ENCODE results near the gene HNRNPD.

The HNRNPD gene

GRCh38 chr4:82362565-82362964 lies 11.2 kb downstream of the HNRNPD start:
- TF ChIP-seq CTCF (conservative IDR thresholded peaks at IDR 0.05; ENCODE audit: low read length) (no peak), EZH2phosphoT487 (IDR thresholded peaks at IDR 0.05; ENCODE audit: borderline replicate concordance) (no peak)
- peaks cover 96% of the 10 kb centered on the region for H4K20me1 ChIP-seq (ENCODE audit: insufficient read depth, low read length, poor library complexity, severe bottlenecking)
- peak overlapping the region; percentile 30 for H3K4me3 ChIP-seq (ENCODE audit: low read length, poor library complexity, severe bottlenecking)
- peaks cover 63% of the 10 kb centered on the region for H3K4me1 ChIP-seq (ENCODE audit: insufficient read depth, low read length, poor library complexity, severe bottlenecking)
- H3K9ac ChIP-seq (ENCODE audit: low read depth, low read length, poor library complexity, severe bottlenecking): no peak overlapping the region
- H3K27me3 ChIP-seq (ENCODE audit: insufficient read depth, low read length, poor library complexity, severe bottlenecking): no peaks in the 10 kb centered on the region
- H3K9me2 ChIP-seq (replicated peaks; ENCODE audit: low read depth, low read length): no peaks in the 10 kb centered on the region
- peaks cover 69% of the 10 kb centered on the region for H3K36me3 ChIP-seq (ENCODE audit: insufficient read depth, low read length)
- H3K9me3 ChIP-seq (ENCODE audit: insufficient read depth, low read depth, low read length): no peaks in the 10 kb centered on the region
- peak overlapping the region; percentile 49 for H3K4me2 ChIP-seq (ENCODE audit: low read depth, low read length, poor library complexity, severe bottlenecking)
- peaks cover 12% of the 10 kb centered on the region; the same call in 1 of the 2 replicates for H3F3A ChIP-seq (ENCODE audit: low read depth)
- H3K79me2 ChIP-seq (ENCODE audit: insufficient read depth, low read length): peaks cover 99% of the 10 kb centered on the region
- H2AFZ ChIP-seq (ENCODE audit: low read length): no peak overlapping the region

- Histone ChIP-seq H3K4me2 (ENCODE audit: low read depth, low read length, poor library complexity, severe bottlenecking) (peak overlapping the region; percentile 49), H3K9me3 (ENCODE audit: insufficient read depth, low read depth, low read length) (no peaks in the 10 kb centered on the region), H3F3A (ENCODE audit: low read depth) (peaks cover 12% of the 10 kb centered on the region; the same call in 1 of the 2 replicates), H3K9ac (ENCODE audit: low read depth, low read length, poor library complexity, severe bottlenecking) (no peak overlapping the region), H3K27me3 (ENCODE audit: insufficient read depth, low read length, poor library complexity, severe bottlenecking) (no peaks in the 10 kb centered on the region), H3K36me3 (ENCODE audit: insufficient read depth, low read length) (peaks cover 71% of the 10 kb centered on the region), H3K79me2 (ENCODE audit: insufficient read depth, low read length) (peaks cover 99% of the 10 kb centered on the region), H2AFZ (ENCODE audit: low read length) (no peak overlapping the region), H3K4me1 (ENCODE audit: insufficient read depth, low read length, poor library complexity, severe bottlenecking) (peaks cover 47% of the 10 kb centered on the region), H3K4me3 (ENCODE audit: low read length, poor library complexity, severe bottlenecking) (peak overlapping the region; percentile 10), H4K20me1 (ENCODE audit: insufficient read depth, low read length, poor library complexity, severe bottlenecking) (peaks cover 96% of the 10 kb centered on the region), H3K9me2 (replicated peaks; ENCODE audit: low read depth, low read length) (no peaks in the 10 kb centered on the region)
- no peak for TF ChIP-seq EZH2phosphoT487 (IDR thresholded peaks at IDR 0.05; ENCODE audit: borderline replicate concordance)
- TF ChIP-seq CTCF (conservative IDR thresholded peaks at IDR 0.05; ENCODE audit: low read length): peak; percentile 84
These were observed 13.3 kb downstream of the HNRNPD start for GRCh38 chr4:82360298-82361177.

- Histone ChIP-seq H3K79me2 (ENCODE audit: insufficient read depth, low read length) (peaks cover 99% of the 10 kb centered on the region), H3K4me3 (ENCODE audit: low read length, poor library complexity, severe bottlenecking) (no peak overlapping the region), H3K9me2 (replicated peaks; ENCODE audit: low read depth, low read length) (no peaks in the 10 kb centered on the region), H3K4me1 (ENCODE audit: insufficient read depth, low read length, poor library complexity, severe bottlenecking) (peaks cover 36% of the 10 kb centered on the region), H3K9me3 (ENCODE audit: insufficient read depth, low read depth, low read length) (no peaks in the 10 kb centered on the region), H3K36me3 (ENCODE audit: insufficient read depth, low read length) (peaks cover 78% of the 10 kb centered on the region), H4K20me1 (ENCODE audit: insufficient read depth, low read length, poor library complexity, severe bottlenecking) (peaks cover 96% of the 10 kb centered on the region), H3F3A (ENCODE audit: low read depth) (peaks cover 12% of the 10 kb centered on the region; the same call in 1 of the 2 replicates), H3K27me3 (ENCODE audit: insufficient read depth, low read length, poor library complexity, severe bottlenecking) (no peaks in the 10 kb centered on the region), H3K9ac (ENCODE audit: low read depth, low read length, poor library complexity, severe bottlenecking) (no peak overlapping the region), H2AFZ (ENCODE audit: low read length) (no peak overlapping the region), H3K4me2 (ENCODE audit: low read depth, low read length, poor library complexity, severe bottlenecking) (peak overlapping the region; percentile 49)
- TF ChIP-seq EZH2phosphoT487 (IDR thresholded peaks at IDR 0.05; ENCODE audit: borderline replicate concordance) (no peak), CTCF (conservative IDR thresholded peaks at IDR 0.05; ENCODE audit: low read length) (no peak)
These were observed 14.9 kb downstream of the HNRNPD start for GRCh38 chr4:82358847-82359246.
